D341Med (cell line): Measurements from ENCODE around the gene HNF1B.
A peak's percentile ranks its signal among the peaks of the same experiment; 100 is the strongest.

ENCODE experiments used
- DNase-seq: peaks from one replicate; pipeline ENCODE4 v3.0.0; 2012; ENCODE audit warnings: low spot score

Gene HNF1B

DNA sequence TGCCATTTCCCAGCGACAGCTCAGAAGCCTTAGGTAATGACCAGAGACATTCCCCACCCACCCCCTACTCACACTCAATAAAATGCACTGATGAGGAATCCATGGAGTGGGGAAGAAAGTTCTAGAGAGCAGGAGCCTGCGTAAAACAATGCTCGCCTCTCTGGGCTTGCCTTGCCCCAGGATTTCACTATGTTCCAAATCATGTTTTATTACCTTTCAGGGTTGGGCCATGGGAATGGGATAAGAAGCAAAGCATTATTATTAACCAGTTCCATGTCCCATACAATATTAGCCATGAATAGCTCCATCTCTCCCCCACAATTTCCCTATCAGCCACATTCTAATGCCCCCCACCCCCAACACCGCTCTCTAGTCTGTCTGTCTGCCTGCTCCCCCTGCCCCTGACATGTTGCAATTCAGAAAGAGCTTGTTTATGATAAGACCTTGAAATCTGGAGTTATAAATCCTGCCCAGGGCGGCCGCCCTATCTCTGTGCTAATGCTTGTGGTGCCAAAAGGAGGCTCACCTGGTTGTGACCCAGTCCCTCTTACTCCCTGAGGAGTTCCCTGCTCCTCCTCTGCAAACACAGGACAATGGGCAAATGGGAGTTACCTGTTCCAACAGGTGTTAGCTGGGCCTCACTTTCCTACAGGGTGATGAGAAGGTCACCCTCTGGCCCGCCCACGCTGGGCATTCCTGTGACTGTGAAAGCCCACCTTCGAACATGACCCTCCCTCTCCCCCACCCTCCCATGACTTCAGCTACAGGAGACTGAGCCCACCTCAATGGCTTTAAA is 73.6 kb downstream of the HNF1B start:
- DNase-seq, result no peak

DNA sequence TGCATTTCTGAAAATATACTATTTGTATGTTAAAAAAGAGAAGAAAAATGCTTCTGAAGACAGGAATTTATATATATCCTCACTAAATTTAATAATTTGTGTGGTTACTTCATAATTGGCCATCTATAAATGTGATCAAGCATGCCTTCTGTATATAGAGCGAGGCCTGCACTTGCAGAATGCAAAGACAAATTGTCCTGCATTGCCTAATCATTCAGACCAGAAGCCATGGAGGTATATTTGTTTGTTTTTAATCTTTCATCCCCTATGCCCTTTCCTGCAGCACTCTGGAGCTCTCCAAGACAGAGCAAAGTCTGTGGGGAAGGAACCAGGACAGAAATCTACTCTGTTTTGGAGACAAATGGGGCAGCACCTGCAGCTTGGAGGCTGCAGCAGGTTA is 77.8 kb downstream of the HNF1B start:
- DNase-seq, result no peak

DNA sequence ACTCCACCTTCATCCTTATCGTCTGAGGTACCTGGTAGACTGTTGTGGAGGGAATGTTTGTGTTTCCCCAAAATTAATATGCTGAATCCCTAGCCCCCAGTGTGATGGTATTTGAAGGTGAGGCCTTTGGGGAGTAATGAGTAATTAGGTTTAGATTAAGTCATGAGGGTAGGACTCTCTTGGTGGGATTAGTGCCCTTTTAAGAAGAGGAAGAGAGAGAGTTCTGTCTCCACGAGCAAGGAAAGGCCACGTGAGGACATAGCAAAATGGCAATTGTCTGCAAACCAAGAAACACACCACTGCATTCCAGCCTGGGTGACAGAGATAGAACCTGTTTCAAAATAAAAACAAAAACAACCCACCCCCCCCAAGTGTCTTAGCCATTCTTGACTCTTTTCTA is 80.6 kb downstream of the HNF1B start:
- no peak for DNase-seq

DNA sequence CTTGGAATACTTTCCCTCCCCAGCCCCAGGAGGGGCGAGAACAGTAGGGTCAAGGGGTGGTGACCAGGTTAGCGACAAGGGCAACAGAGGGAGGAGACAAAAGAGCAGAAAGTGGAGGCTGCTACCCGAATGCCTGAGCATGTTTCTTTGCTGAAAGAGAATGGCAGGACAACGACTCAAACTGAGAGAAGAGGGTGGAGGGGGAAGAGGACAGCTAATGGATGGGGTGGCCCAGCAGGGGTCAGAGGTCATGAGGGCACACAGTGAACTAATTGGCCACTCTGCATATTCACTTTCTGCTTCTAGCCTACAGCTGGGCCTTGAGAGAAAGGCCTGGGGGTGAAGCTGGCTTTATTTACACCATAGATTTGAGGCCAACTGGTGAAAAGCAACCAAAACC is 82.5 kb downstream of the HNF1B start:
- no peak for DNase-seq

DNA sequence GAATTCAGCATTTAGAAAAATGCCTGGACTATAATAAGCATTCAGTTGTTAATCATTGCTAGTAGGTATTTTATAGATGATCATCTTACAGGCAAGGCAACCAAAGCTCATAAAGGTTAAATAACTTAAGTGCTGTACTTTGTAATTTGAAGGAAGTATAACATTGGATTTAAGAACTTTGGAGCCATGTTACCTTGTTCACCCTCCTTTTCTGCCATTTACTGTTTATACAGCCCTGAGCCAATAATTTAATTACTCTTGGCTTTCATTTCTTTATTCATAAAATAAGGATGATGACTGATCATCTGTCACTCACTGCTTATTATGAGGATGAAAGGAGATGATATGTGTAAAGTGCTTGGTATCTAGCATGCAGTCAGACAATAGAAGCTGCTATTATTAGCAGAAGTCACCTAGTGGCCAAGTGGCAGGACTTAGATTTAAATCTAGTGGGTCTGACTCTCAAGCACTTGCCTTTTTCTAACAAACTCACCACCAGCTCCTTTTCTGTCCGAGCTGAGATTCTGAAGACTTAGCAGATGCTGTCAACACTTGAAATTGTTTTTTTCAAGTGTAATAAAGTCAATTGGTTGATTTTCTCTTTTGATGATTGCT is 83.4 kb downstream of the HNF1B start:
- DNase-seq, result no peak

DNA sequence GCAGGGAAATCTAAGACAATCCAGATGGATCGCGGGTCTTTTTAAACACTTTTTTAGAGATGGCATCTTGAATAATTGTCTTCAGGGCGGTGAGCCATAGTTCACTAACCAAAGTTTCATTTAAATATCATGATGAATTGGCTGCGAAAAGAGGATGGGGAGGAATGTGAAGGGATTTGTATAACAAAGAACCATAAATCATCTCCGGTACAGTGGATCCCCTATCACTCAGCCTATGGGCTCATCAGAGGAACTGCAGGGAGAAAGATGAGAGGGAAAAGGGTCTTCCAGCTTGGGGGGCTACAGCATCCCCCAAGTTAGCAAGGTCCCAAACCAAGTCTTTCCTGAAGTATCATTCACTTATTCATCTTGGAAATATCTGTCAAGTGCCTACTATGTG is 84.9 kb downstream of the HNF1B start:
- no peak for DNase-seq

DNA sequence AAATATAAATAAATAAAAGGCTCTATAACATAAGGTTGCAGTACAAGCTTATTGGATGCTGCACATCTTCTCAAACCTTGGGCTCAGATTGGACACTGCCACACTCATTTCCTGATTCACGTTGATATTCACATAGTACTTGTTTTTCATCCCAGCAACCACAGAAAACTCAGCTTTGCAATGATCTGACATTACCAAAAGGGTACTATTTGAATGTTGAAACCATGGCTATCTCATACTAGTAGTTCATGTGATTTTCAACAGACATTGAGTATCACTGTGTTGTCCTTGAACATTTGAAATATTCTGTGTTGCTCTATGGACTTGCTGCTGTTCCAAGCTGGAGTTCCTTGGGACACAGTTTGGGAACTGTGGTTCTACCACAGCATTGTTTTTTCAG is 87.7 kb downstream of the HNF1B start:
- no peak for DNase-seq

DNA sequence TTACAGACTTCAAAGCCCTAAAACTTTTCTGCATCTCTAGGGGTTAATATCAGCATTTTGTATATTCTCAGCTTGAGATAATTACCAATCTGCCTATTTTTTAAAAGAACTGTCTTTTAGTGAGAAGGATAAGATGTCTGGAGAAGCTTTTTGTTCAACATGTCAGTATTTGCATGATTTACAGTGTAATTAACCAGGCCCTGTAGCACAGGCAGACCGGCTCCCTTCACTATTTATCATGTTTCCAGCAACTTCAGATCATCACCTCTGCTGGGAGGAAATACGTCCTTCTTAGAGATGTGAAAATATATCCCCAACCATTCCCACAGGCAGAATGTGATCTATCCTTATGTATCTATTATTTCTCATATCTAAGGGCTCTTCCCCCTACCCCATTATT is 93.0 kb downstream of the HNF1B start:
- no peak for DNase-seq

DNA sequence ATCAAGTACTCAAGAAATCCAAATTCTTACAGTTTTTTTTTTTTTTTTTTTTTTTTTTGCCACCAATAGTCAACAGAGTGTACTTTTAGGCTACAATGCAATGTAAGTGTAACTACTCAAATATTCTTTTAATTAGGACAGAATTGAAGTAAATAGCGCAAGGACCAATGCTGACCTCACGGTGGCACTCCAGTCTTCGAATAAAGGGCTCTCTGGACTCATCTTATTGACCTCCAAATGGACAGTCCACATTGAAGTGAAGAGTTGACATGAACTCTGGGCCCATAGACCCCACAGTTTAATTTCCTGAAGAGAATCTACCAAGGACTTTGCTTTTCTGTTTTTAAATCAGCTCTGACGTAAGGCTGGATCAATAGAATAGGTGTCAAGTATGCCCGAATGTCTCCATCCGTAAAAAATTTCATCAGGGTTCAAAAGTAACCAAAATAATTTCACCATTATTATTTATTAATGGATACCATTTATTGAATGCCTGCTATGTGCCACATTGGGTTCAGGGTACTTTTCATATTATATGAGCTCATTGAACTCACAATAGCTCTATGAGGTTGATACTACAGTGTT is 94.3 kb downstream of the HNF1B start:
- DNase-seq, result no peak

DNA sequence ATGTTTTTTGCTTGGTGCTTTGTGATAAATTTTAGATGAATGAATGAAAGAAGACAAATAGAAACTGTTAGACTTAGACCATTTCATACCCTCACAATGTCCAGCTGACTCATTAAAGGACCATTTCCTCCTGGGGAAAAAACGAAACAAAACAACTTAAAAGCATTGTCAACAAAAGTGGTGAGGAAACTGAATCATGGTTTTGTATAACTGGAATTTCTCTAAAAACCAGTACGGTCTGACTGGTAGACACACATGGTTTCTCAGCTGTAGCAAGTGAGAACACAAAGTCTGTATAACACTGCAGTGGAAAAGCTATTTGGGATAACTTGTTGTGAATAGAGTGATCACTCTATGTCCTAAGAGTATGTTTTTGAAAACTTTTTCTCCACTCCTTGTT is 96.3 kb downstream of the HNF1B start:
- no peak for DNase-seq

DNA sequence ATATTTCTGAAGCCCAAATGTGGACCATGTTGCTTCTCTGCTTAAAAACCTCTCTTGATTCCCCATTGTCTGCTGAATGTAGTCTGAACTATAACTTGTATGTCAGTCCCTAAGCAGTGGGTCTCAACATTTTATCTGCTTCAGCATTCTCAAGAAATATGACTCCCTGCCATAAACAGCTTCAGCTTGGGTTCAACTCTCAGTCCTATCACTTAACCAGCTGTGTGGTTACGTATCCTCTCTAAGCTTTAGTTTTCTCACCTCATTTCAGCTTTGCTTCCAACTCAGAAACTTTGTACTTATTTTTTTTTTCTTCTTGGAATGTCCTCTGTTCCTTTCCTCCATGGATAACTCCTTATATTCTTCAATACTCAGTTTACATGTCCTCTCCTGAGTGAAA is 97.0 kb downstream of the HNF1B start:
- DNase-seq, result no peak

DNA sequence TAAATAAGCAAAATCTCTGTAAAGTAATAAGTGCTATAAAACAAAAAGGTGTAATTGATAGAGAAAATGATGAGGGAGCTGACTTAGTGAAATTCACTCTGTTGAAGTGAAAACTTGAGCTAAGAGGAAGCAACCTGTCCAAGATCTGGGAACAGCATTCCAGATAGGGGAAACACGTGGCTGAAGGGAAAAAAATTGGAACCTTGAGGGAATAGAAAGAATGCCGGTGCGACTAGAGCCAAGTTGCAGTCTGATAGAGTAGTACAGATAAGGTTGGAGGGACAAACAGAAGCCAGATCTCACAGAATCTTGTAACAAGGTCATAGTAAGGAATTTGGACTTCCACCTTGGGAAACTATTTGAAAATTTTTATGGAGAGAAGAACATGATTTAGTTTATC is 101.0 kb downstream of the HNF1B start:
- no peak for DNase-seq

DNA sequence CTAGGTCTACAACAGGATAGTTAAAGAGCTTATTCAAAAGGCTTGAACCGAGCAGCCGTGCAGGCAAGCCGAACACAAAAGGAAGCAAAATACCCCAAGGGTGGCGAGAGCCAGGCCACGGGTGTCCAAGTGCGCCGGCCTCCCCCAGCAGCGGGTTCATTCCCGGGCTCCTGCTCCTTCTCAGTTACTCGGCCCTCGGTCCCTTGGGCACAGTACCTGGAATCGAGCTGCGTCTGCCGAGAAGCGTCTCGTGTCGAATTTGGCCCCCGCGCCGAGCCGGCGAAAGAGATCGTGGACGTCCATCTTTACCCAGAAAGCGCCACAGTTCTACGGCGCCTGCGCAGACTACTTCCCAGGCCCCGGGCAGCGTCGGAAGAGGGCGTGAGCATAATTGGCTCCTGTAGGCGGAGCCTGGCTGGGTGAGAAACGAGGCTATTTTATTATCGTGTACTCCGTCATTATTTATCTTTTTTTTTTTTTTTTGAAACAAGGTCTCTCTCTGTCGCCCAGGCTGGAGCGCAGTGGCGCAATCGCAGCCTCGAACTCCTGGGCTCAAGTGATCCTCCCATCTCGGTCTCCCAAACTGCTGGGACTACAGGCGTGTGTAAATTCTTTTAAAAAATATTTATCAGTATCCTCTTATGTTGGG is 101.6 kb downstream of the HNF1B start, which contains the start of gene DDX52:
DDX52 (minus strand) TSS at position 329 of the 649 bp plus-strand sequence; CDS start at position 303, 26 bp downstream.
- peak; percentile 99 for DNase-seq

DNA sequence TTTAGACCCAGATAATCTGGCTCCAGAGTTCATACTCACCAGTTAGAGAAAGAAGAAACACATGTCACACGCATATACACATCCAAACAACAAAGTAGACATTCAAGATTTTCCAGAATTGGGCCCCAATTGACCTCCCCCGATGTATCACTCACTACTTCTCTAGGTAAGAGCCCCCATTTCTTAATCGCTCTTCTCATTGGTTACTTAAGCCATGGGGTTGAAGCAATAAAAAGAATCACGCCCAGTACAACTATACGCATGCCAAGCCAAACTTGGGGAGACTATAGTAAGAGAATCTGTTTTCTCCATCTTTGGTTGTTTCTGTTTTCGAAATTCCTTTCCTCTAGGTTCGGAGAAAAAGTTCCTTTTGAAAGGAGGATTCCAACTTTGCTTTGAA is 102.2 kb downstream of the HNF1B start:
- DNase-seq, result no peak

DNA sequence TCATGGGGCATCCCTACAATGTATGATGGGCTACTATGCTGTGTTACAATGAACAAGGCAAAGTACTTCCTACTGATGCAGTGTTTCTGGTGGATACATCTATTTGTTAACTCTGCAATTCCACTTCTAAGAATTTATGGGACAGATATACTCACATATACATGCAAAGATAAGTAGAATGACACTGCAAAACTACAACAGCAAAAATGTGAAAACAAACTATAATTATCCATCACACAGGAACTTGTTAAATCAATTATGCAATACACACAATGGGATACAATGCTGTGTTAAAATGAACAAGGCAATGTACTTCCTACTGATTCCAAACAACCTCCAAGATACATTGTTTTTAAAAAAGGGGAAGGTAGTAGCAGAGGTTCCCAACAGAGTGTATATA is 104.8 kb downstream of the HNF1B start:
- DNase-seq, result no peak

DNA sequence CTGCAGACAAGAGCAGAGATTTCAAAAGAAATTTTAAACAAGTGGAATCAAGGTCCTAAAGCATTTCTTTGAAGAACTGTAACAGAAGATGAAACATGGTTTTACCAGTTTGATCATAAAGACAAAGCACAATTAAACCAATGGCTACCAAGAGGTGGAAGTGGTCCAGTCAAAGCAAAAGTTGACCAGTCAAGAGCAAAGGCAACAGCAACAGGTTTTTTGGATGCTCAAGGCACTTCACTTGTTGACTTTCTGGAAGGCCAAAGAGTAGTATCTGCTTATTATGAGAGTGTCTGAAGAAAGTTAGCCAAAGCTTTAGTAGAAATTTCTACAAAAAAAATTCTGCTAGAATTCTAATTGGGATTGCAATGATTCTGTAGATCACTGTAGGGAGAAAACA is 106.9 kb downstream of the HNF1B start:
- no peak for DNase-seq
